ENCODE measurements around the gene ARHGAP31. TPM values are rescaled to one million over a fixed set of nuclear protein-coding genes. Genes with fewer than 3 reads are reported as not detected.
"Not testable (repeated sequence)": the region's sequence is repeated elsewhere in the genome, so short reads cannot be mapped to it uniquely, and the experiment has no call there.

The ARHGAP31 gene
- total RNA-seq, 3 donors from 2014 or later, result 16.0 to 22.0 (median 17.2) TPM

- DNase-seq (no peak), ATAC-seq (no peak)
- peaks cover 19% of the 10 kb centered on the region for H3K36me3 Mint-ChIP-seq (ENCODE audit: insufficient read depth)
- no peaks in the 10 kb centered on the region for H3K27me3 Mint-ChIP-seq (ENCODE audit: low read depth)
- peaks cover 26% of the 10 kb centered on the region for H3K4me1 Mint-ChIP-seq (ENCODE audit: low read depth)
- no peaks in the 10 kb centered on the region for H3K9me3 Mint-ChIP-seq
- no peak overlapping the region for H3K4me3 Mint-ChIP-seq
Measured at GRCh38 chr3:119302697-119303551, 8.7 kb downstream of the ARHGAP31 start.

DNA sequence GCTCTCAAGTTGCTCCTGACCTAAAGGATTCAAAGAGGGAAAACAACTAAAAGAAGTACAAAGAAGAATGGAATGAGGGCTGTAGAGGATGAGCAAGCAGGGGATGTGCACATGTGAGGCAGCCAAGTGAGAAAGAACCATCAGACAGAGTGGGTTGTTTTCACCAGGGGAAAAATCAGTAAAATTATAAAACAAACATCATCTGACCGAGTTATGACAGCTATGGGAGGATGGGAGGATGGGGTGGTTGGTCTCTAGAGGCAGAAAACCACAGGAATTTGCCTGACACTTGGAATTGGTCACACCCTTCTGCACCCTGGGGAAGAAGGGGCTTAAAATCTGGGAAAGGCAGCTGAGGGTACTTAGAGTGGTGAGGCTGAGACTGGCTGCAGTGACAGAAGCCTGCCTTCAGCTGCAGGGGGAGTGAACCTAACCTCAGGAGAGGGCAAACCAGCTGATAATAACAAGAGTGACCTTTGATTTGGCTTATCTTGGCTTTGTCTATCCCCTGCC lies 10.1 kb downstream of the ARHGAP31 start:
- peaks cover 18% of the 10 kb centered on the region for H3K4me1 Mint-ChIP-seq (ENCODE audit: low read depth)
- no peak overlapping the region for H3K4me3 Mint-ChIP-seq
- ATAC-seq (no peak), DNase-seq (no peak)
- peaks cover 21% of the 10 kb centered on the region for H3K36me3 Mint-ChIP-seq (ENCODE audit: insufficient read depth)
- no peaks in the 10 kb centered on the region for H3K27me3 Mint-ChIP-seq (ENCODE audit: low read depth)
- no peaks in the 10 kb centered on the region for H3K9me3 Mint-ChIP-seq

DNA sequence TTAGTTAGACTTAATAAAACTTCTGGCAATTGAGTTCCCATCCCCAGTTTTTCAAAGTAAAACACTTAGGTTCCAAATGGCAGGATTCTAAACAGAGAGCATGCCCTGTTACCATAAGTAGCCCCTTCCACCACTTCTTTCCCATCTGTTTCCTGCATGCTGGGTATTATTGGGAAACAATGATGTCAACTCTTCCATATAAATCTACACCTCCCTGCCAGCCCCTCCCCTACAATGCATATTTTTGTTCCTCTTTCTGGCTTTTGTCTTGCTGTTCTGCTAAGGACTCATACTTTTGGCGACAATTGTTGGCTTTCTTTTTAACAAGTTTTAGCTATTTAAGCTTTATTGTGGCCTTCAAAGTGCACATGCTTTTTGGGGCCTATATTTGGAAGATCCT lies 11.1 kb downstream of the ARHGAP31 start:
- ATAC-seq (no peak), DNase-seq (no peak)
- no peaks in the 10 kb centered on the region for H3K9me3 Mint-ChIP-seq
- H3K27me3 Mint-ChIP-seq (ENCODE audit: low read depth), result no peaks in the 10 kb centered on the region
- H3K36me3 Mint-ChIP-seq (ENCODE audit: insufficient read depth), result peaks cover 21% of the 10 kb centered on the region
- H3K4me1 Mint-ChIP-seq (ENCODE audit: low read depth), result peaks cover 18% of the 10 kb centered on the region
- H3K4me3 Mint-ChIP-seq, result no peak overlapping the region

GRCh38 chr3:119306378-119306777 lies 12.2 kb downstream of the ARHGAP31 start:
- ATAC-seq; DNase-seq; H3K27me3 Mint-ChIP-seq (ENCODE audit: low read depth); H3K4me3 Mint-ChIP-seq; H3K9me3 Mint-ChIP-seq: not testable (repeated sequence)
- Mint-ChIP-seq H3K36me3 (ENCODE audit: insufficient read depth) (peaks cover 25% of the 10 kb centered on the region), H3K4me1 (ENCODE audit: low read depth) (peaks cover 21% of the 10 kb centered on the region)

- no peak overlapping the region for H3K4me3 Mint-ChIP-seq
- peaks cover 14% of the 10 kb centered on the region for H3K4me1 Mint-ChIP-seq (ENCODE audit: low read depth)
- ATAC-seq (no peak), DNase-seq (no peak)
- peaks cover 25% of the 10 kb centered on the region for H3K36me3 Mint-ChIP-seq (ENCODE audit: insufficient read depth)
- H3K27me3 Mint-ChIP-seq (ENCODE audit: low read depth), result no peaks in the 10 kb centered on the region
- no peaks in the 10 kb centered on the region for H3K9me3 Mint-ChIP-seq
Measured at GRCh38 chr3:119308355-119308754, 14.2 kb downstream of the ARHGAP31 start.

DNA sequence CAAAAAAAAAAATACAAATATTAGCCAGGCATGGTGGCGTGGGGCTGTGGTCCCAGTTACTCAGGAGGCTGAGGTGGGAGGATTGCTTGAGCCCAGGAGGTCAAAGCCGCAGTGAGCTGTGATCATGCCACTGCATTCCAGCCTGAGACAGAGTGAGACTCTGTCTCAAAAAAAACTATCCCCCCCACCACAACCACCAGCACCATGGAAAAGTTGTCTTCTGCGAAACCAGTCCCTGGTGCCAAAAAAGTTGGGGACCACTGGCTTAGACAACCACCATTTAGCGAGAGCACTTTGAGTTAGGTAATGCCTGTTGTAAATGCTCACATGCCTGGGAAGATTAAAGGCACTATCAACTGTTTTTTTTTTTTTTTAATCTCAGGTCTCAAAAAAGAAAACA lies 15.4 kb downstream of the ARHGAP31 start:
- Mint-ChIP-seq H3K4me3 (no peak overlapping the region), H3K9me3 (no peaks in the 10 kb centered on the region), H3K36me3 (ENCODE audit: insufficient read depth) (peaks cover 23% of the 10 kb centered on the region), H3K27me3 (ENCODE audit: low read depth) (no peaks in the 10 kb centered on the region), H3K4me1 (ENCODE audit: low read depth) (peaks cover 14% of the 10 kb centered on the region)
- ATAC-seq (no peak), DNase-seq (no peak)

DNA sequence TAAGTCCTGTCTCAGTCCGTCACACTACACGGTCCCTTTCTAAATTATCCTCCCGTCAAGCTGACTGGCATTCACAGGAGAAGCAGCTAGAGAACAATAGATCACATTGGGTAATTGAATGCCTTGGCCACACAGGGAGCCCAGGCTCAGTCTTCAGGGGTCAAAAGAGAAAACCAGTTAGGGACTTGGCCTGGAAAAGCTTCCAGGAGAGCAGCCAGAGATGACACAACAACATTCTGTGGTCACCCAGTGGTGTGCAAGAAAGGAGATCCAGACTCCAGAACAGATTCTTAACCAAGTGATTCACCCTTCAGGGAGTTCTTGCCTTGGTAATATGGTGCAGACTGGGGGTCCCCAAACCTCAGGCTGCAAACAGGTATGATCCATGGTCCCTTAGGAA lies 15.9 kb downstream of the ARHGAP31 start:
- no peaks in the 10 kb centered on the region for H3K27me3 Mint-ChIP-seq (ENCODE audit: low read depth)
- peaks cover 14% of the 10 kb centered on the region for H3K4me1 Mint-ChIP-seq (ENCODE audit: low read depth)
- H3K9me3 Mint-ChIP-seq, result no peaks in the 10 kb centered on the region
- H3K36me3 Mint-ChIP-seq (ENCODE audit: insufficient read depth), result peaks cover 23% of the 10 kb centered on the region
- ATAC-seq (no peak), DNase-seq (no peak)
- H3K4me3 Mint-ChIP-seq, result no peak overlapping the region

DNA sequence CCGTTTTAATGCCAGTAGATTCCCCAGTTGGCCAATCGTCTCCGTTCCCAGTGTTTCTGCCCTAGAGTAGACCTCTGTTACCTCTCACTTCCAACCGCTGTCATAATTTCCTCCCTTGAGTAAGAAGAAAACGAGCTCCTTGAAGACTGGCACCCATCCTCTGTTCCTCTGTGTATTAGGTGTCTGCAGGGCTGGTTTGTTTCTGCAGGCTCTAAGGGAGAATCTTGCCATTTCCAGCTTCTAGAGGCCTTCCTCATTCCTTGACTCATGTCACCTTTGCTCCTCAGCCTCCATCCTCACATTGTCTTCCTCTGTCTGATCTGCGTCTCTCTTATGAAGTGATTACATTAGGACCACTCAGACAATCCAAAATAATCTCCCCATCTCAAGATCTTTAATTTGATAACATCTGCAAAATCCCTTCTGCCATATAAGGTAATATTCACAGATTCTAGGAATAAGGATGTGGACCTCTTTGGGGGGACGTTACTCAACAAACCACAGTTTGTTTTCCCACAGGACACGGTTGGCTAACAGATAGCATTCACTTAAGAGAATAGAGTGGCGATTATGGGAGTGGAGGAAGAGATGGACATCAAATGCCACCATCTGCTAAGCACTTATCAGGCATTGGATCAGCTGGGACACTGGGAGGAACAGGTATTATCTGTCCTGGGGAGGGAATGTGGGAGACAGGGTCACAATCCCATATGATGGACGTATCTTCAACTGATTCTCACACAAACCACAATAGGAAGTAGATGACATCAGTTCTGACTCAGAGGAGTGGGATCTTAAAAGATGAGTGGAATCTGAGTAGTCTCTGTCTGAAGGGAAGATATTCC lies 17.1 kb downstream of the ARHGAP31 start:
- H3K27me3 Mint-ChIP-seq (ENCODE audit: low read depth), result no peaks in the 10 kb centered on the region
- no peak overlapping the region for H3K4me3 Mint-ChIP-seq
- ATAC-seq (peak in 1 of 2 donors; percentile 14), DNase-seq (no peak)
- peaks cover 23% of the 10 kb centered on the region for H3K36me3 Mint-ChIP-seq (ENCODE audit: insufficient read depth)
- no peaks in the 10 kb centered on the region for H3K9me3 Mint-ChIP-seq
- peaks cover 14% of the 10 kb centered on the region for H3K4me1 Mint-ChIP-seq (ENCODE audit: low read depth)

DNA sequence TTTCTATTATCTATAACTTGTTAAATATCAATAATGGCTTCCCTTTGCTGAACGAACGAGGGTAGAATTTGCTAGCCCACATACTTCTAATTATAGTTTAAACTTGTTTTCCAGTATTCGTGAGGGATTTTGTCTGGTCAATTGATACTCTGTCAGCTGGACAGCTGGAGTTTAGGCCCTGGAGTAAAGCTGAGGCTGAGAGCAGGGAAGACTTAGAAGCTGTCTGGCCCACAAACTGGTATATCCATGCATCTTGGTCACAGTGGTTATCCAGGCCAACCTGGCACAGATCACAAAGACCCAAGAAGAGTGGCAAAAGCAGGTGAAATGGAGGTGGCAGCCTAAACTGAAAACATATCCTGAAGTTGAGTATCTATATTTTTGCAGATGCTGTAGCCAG lies 19.3 kb downstream of the ARHGAP31 start:
- Mint-ChIP-seq H3K36me3 (ENCODE audit: insufficient read depth) (peaks cover 21% of the 10 kb centered on the region), H3K4me3 (no peak overlapping the region), H3K27me3 (ENCODE audit: low read depth) (no peaks in the 10 kb centered on the region), H3K4me1 (ENCODE audit: low read depth) (peaks cover 14% of the 10 kb centered on the region), H3K9me3 (no peaks in the 10 kb centered on the region)
- DNase-seq (no peak), ATAC-seq (no peak)

DNA sequence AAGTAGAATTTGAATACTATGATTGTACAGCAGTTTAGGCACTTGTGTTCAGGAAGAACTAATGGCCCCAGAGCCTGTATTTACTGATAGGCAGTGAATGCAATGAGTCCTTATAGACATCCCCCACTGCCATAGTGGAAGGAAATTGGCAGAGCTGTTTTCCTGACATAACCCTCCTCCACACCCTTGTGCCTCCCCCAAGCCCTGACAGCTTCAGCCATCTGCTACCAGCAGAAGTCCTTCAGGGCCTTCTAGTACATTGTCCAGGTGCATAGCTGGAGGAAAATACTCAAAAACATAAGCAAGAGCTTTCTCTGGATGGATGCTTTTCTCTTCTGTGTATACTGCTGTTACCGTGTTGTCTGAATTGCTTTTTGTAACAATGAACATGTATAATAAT lies 20.6 kb downstream of the ARHGAP31 start:
- H3K36me3 Mint-ChIP-seq (ENCODE audit: insufficient read depth), result peaks cover 19% of the 10 kb centered on the region
- no peak overlapping the region for H3K4me3 Mint-ChIP-seq
- no peak for DNase-seq
- no peaks in the 10 kb centered on the region for H3K9me3 Mint-ChIP-seq
- no peaks in the 10 kb centered on the region for H3K27me3 Mint-ChIP-seq (ENCODE audit: low read depth)
- H3K4me1 Mint-ChIP-seq (ENCODE audit: low read depth), result peaks cover 16% of the 10 kb centered on the region
- no peak for ATAC-seq

GRCh38 chr3:119315600-119316312 lies 21.6 kb downstream of the ARHGAP31 start:
- H3K4me3 Mint-ChIP-seq, result no peak overlapping the region
- no peak for DNase-seq
- H3K9me3 Mint-ChIP-seq, result no peaks in the 10 kb centered on the region
- peaks cover 26% of the 10 kb centered on the region for H3K4me1 Mint-ChIP-seq (ENCODE audit: low read depth)
- ATAC-seq, result no peak
- H3K27me3 Mint-ChIP-seq (ENCODE audit: low read depth), result no peaks in the 10 kb centered on the region
- peaks cover 19% of the 10 kb centered on the region for H3K36me3 Mint-ChIP-seq (ENCODE audit: insufficient read depth)

DNA sequence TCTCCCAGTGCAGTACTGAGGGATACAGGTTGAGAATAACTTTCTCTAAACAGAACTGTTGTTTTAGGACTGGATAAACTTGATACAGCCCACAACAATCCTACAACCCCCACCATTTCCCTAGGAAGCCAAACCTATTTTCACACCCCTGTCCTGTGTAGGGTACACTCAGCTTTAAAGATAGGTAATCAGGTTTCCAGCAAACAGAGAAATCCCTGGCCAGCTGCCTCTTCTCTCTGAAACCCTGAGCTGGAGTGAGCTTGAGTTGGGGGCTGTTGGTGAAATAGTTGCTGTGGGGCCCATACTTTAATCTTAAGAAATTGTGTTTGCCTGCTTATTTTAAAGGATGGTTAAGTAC lies 22.1 kb downstream of the ARHGAP31 start:
- H3K4me3 Mint-ChIP-seq, result no peak overlapping the region
- DNase-seq, result no peak
- peaks cover 25% of the 10 kb centered on the region for H3K4me1 Mint-ChIP-seq (ENCODE audit: low read depth)
- no peak for ATAC-seq
- peaks cover 15% of the 10 kb centered on the region for H3K36me3 Mint-ChIP-seq (ENCODE audit: insufficient read depth)
- H3K27me3 Mint-ChIP-seq (ENCODE audit: low read depth), result no peaks in the 10 kb centered on the region
- H3K9me3 Mint-ChIP-seq, result no peaks in the 10 kb centered on the region

GRCh38 chr3:119318876-119319275 lies 24.7 kb downstream of the ARHGAP31 start:
- DNase-seq (no peak), ATAC-seq (no peak)
- peaks cover 7% of the 10 kb centered on the region for H3K36me3 Mint-ChIP-seq (ENCODE audit: insufficient read depth)
- H3K27me3 Mint-ChIP-seq (ENCODE audit: low read depth), result no peaks in the 10 kb centered on the region
- no peak overlapping the region for H3K4me3 Mint-ChIP-seq
- H3K4me1 Mint-ChIP-seq (ENCODE audit: low read depth), result peaks cover 31% of the 10 kb centered on the region
- no peaks in the 10 kb centered on the region for H3K9me3 Mint-ChIP-seq

DNA sequence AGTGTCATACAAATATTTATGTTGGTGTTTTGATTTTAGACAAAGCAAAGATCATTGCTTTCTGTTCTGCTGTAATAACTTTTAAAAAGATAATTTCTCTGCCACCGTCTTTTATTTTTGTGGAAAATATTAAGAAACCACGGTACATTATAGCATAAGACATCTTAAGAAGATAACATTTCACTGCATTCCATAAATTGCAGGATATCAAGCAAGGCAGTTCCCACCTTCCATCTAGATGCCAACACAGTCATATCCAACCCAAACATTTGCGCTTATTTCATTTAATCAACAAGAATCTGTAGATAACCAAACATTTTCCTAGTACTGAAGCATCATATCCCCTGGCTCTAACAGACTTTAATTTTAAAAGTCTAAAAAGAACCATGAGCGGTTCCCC lies 25.1 kb downstream of the ARHGAP31 start:
- ATAC-seq (no peak), DNase-seq (no peak)
- Mint-ChIP-seq H3K4me1 (ENCODE audit: low read depth) (peaks cover 32% of the 10 kb centered on the region), H3K36me3 (ENCODE audit: insufficient read depth) (peaks cover 3% of the 10 kb centered on the region), H3K27me3 (ENCODE audit: low read depth) (no peaks in the 10 kb centered on the region), H3K9me3 (no peaks in the 10 kb centered on the region), H3K4me3 (no peak overlapping the region)

All from activated T-cell treated with anti-CD3 and anti-CD28 coated beads, Interleukin-2, amount 50 U/mL, for 4 hours (primary cell).